Parathyroid adenoma (tissue), 2 donors: ENCODE data around the gene TRIM22.

Experiments
- H2AFZ ChIP-seq: fragments of 300-600 bp; sonication (generic); one replicate; pipeline ENCODE4 v1.7.0; 2017; ENCODE audit warnings: antibody characterized with exemption, mild to moderate bottlenecking
- H3K27ac ChIP-seq: fragments of 300-600 bp; sonication (generic); one replicate; pipeline ENCODE4 v1.7.0; 2017
- H3K27me3 ChIP-seq: fragments of 300-600 bp; sonication (generic); one replicate; pipeline ENCODE4 v1.7.0; 2017; ENCODE audit warnings: low read length; ENCODE audit not compliant: control insufficient read depth, insufficient read depth
- H3K36me3 ChIP-seq: fragments of 300-600 bp; sonication (generic); one replicate; pipeline ENCODE4 v1.7.0; 2017; ENCODE audit warnings: low read length; ENCODE audit not compliant: control insufficient read depth, insufficient read depth
- H3K4me1 ChIP-seq: fragments of 300-600 bp; sonication (generic); one replicate; pipeline ENCODE4 v1.7.0; 2017; ENCODE audit warnings: control low read depth
- H3K4me2 ChIP-seq: fragments of 300-600 bp; sonication (generic); one replicate; pipeline ENCODE4 v1.7.0; 2017; ENCODE audit warnings: low read length
- H3K4me3 ChIP-seq: fragments of 300-600 bp; sonication (generic); one replicate; pipeline ENCODE4 v1.7.0; 2017; ENCODE audit warnings: low read depth, low read length
- H3K79me2 ChIP-seq: fragments of 300-600 bp; sonication (generic); one replicate; pipeline ENCODE4 v1.7.0; 2017; ENCODE audit warnings: control low read depth
- H3K9ac ChIP-seq: fragments of 300-600 bp; sonication (generic); one replicate; pipeline ENCODE4 v1.7.0; 2017; ENCODE audit warnings: mild to moderate bottlenecking
- H3K9me3 ChIP-seq: fragments of 300-600 bp; sonication (generic); one replicate; pipeline ENCODE4 v1.7.0; 2017; ENCODE audit warnings: low read length; ENCODE audit not compliant: control insufficient read depth
- CTCF ChIP-seq: fragments of 300-600 bp; sonication (generic); IDR thresholded peaks from one replicate; pipeline ENCODE4 v1.7.0; 2017; ENCODE audit warnings: antibody characterized with exemption, mild to moderate bottlenecking
- donor health status: primary hyperparathyroidism.

TRIM22 gene

GRCh38 chr11:5684036-5684645 lies 5.4 kb upstream of the TRIM22 start:
- H2AFZ ChIP-seq, result peak overlapping the region; percentile 68
- no peaks in the 10 kb centered on the region for H3K79me2 ChIP-seq
- no peak overlapping the region for H3K9ac ChIP-seq
- no peaks in the 10 kb centered on the region for H3K36me3 ChIP-seq
- peak overlapping the region; percentile 86 for H3K27ac ChIP-seq
- no peaks in the 10 kb centered on the region for H3K9me3 ChIP-seq
- no peak for TF ChIP-seq CTCF
- H3K27me3 ChIP-seq, result no peaks in the 10 kb centered on the region
- peak overlapping the region; percentile 75 for H3K4me3 ChIP-seq
- H3K4me1 ChIP-seq, result no peaks in the 10 kb centered on the region
- peak overlapping the region; percentile 75 for H3K4me2 ChIP-seq

GRCh38 chr11:5684646-5685362 lies 4.8 kb upstream of the TRIM22 start, which contains the start of gene TRIM5:
TRIM5 (minus strand) TSS chr11:5685074; CDS start chr11:5680177, 4,897 bp downstream.
- H3K4me1 ChIP-seq, result no peaks in the 10 kb centered on the region
- H3K9ac ChIP-seq, result no peak within 1 kb of the TSS
- peak within 1 kb of the TSS; percentile 75 for H3K4me3 ChIP-seq
- H2AFZ ChIP-seq, result peak within 1 kb of the TSS; percentile 68
- peak; percentile 35 for TF ChIP-seq CTCF
- peak within 1 kb of the TSS; percentile 75 for H3K4me2 ChIP-seq
- no peaks in the 10 kb centered on the region for H3K79me2 ChIP-seq
- no peaks in the 10 kb centered on the region for H3K27me3 ChIP-seq
- peak within 1 kb of the TSS; percentile 86 for H3K27ac ChIP-seq
- no peaks in the 10 kb centered on the region for H3K9me3 ChIP-seq
- no peaks in the 10 kb centered on the region for H3K36me3 ChIP-seq

- no peak for TF ChIP-seq CTCF
- Histone ChIP-seq H3K4me2 (no peak overlapping the region), H3K27me3 (no peaks in the 10 kb centered on the region), H3K27ac (no peak overlapping the region), H3K9me3 (no peaks in the 10 kb centered on the region), H3K79me2 (no peaks in the 10 kb centered on the region), H3K9ac (no peak overlapping the region), H3K4me3 (no peak overlapping the region), H2AFZ (no peak overlapping the region), H3K4me1 (no peaks in the 10 kb centered on the region), H3K36me3 (no peaks in the 10 kb centered on the region)
Measured at GRCh38 chr11:5686426-5686825, 3.2 kb upstream of the TRIM22 start.

- no peak for TF ChIP-seq CTCF
- H2AFZ ChIP-seq, result no peak overlapping the region
- H3K27ac ChIP-seq, result peak overlapping the region; percentile 68
- H3K79me2 ChIP-seq, result no peaks in the 10 kb centered on the region
- H3K4me2 ChIP-seq, result no peak overlapping the region
- no peaks in the 10 kb centered on the region for H3K36me3 ChIP-seq
- no peak overlapping the region for H3K4me3 ChIP-seq
- H3K4me1 ChIP-seq, result no peaks in the 10 kb centered on the region
- no peak overlapping the region for H3K9ac ChIP-seq
- H3K27me3 ChIP-seq, result no peaks in the 10 kb centered on the region
- H3K9me3 ChIP-seq, result no peaks in the 10 kb centered on the region
Measured at GRCh38 chr11:5688482-5688881, 1.1 kb upstream of the TRIM22 start.
